Mesenchymal stem cell (in vitro differentiated cells and primary cell): ENCODE data around the gene SERINC2. TPM values are rescaled to one million over a fixed set of nuclear protein-coding genes. Genes with fewer than 3 reads are reported as not detected.

Experiments
- DNase-seq: peaks from one replicate; pipeline ENCODE4 v3.0.0-alpha.2; 2013
- H2AFZ ChIP-seq: one replicate; pipeline ENCODE4 v1.6.1; 2013; ENCODE audit warnings: low read depth, mild to moderate bottlenecking, control low read depth, inconsistent platforms, low read length, moderate library complexity
- H2AK5ac ChIP-seq: 2 replicates; pipeline ENCODE4 v1.6.1; 2013; ENCODE audit warnings: low read length, moderate library complexity, mild to moderate bottlenecking, inconsistent platforms; ENCODE audit not compliant: severe bottlenecking
- H2BK120ac ChIP-seq: one replicate; pipeline ENCODE4 v1.6.1; 2013; ENCODE audit warnings: low read depth, mild to moderate bottlenecking, inconsistent platforms, low read length, moderate library complexity
- H2BK12ac ChIP-seq, 2 experiments: one replicate each; pipeline ENCODE4 v1.6.1; 2013; ENCODE audit warnings: inconsistent platforms in 2 of 2, low read length in 2 of 2, mild to moderate bottlenecking in 2 of 2, moderate library complexity in 2 of 2, control low read depth in 1 of 2
- H2BK15ac ChIP-seq: one replicate; pipeline ENCODE4 v1.6.1; 2013; ENCODE audit warnings: mild to moderate bottlenecking, low read depth, inconsistent platforms; ENCODE audit not compliant: poor library complexity, severe bottlenecking
- H2BK5ac ChIP-seq: 2 replicates; pipeline ENCODE4 v1.6.1; 2013; ENCODE audit warnings: low read depth, mild to moderate bottlenecking, low read length, control low read depth, inconsistent platforms; ENCODE audit not compliant: poor library complexity, severe bottlenecking
- H3K14ac ChIP-seq, 2 experiments: one replicate each; pipeline ENCODE4 v1.6.1; 2013; ENCODE audit warnings: inconsistent platforms in 2 of 2, low read length in 2 of 2, control low read depth in 1 of 2, mild to moderate bottlenecking in 1 of 2, moderate library complexity in 1 of 2
- H3K18ac ChIP-seq, 2 experiments: one replicate each; pipeline ENCODE4 v1.6.1; 2013; ENCODE audit warnings: inconsistent platforms in 2 of 2, low read length in 2 of 2, control low read depth in 1 of 2, low read depth in 1 of 2, mild to moderate bottlenecking in 1 of 2
- H3K23ac ChIP-seq, 2 experiments: one replicate each; pipeline ENCODE4 v1.6.1; 2013; ENCODE audit warnings: inconsistent platforms in 2 of 2, low read length in 2 of 2, mild to moderate bottlenecking in 2 of 2, moderate library complexity in 2 of 2, control low read depth in 1 of 2
- H3K27ac ChIP-seq: 2 replicates; pipeline ENCODE4 v1.5.1; 2013; ENCODE audit warnings: mild to moderate bottlenecking, moderate library complexity, low read length, control low read depth, inconsistent platforms; ENCODE audit not compliant: poor library complexity, severe bottlenecking
- H3K27me3 ChIP-seq, 2 experiments: 2 replicates each; pipeline versions ENCODE4 v1.6.1 to v1.7.0; 2013; ENCODE audit warnings: low read length in 2 of 2, mild to moderate bottlenecking in 2 of 2, moderate library complexity in 2 of 2, control low read depth in 1 of 2, inconsistent platforms in 1 of 2; ENCODE audit not compliant: control insufficient read depth in 1 of 2, insufficient read depth in 1 of 2
- H3K36me3 ChIP-seq, 2 experiments: 2 replicates each; pipeline versions ENCODE4 v1.6.1 to v1.7.0; 2013; ENCODE audit warnings: low read length in 2 of 2, control low read depth in 1 of 2, inconsistent platforms in 1 of 2, low read depth in 1 of 2, mild to moderate bottlenecking in 1 of 2; ENCODE audit not compliant: insufficient read depth in 2 of 2, control insufficient read depth in 1 of 2
- H3K4ac ChIP-seq, 2 experiments: one replicate each; pipeline ENCODE4 v1.6.1; 2013; ENCODE audit warnings: inconsistent platforms in 2 of 2, low read length in 2 of 2, mild to moderate bottlenecking in 2 of 2, moderate library complexity in 2 of 2, control low read depth in 1 of 2, low read depth in 1 of 2
- H3K4me1 ChIP-seq: 2 replicates; pipeline ENCODE4 v1.6.1; 2013; ENCODE audit warnings: low read depth, low read length, control low read depth; ENCODE audit not compliant: control insufficient read depth, insufficient read depth
- H3K4me2 ChIP-seq: 2 replicates; pipeline ENCODE4 v1.6.1; 2013; ENCODE audit warnings: low read length, mild to moderate bottlenecking, inconsistent platforms; ENCODE audit not compliant: poor library complexity, severe bottlenecking
- H3K4me3 ChIP-seq, 2 experiments: 2 replicates each; pipeline versions ENCODE4 v1.5.1 to v1.7.0; 2013; ENCODE audit warnings: low read length in 2 of 2, mild to moderate bottlenecking in 2 of 2, control low read depth in 1 of 2, low read depth in 1 of 2; ENCODE audit not compliant: insufficient read depth in 1 of 2
- H3K79me1 ChIP-seq: replicated peaks from 2 replicates; pipeline ENCODE4 v1.6.1; 2013; ENCODE audit warnings: mild to moderate bottlenecking, control low read depth, low read length, inconsistent platforms; ENCODE audit not compliant: poor library complexity, severe bottlenecking
- H3K9ac ChIP-seq: 2 replicates; pipeline ENCODE4 v1.7.0; 2013; ENCODE audit warnings: mild to moderate bottlenecking, low read length, moderate library complexity
- H3K9me3 ChIP-seq: 2 replicates; pipeline ENCODE4 v1.7.0; 2013; ENCODE audit warnings: mild to moderate bottlenecking, low read length; ENCODE audit not compliant: control insufficient read depth
- H4K8ac ChIP-seq: one replicate; pipeline ENCODE4 v1.6.1; 2013; ENCODE audit warnings: inconsistent platforms, mild to moderate bottlenecking, low read length, moderate library complexity
- H4K91ac ChIP-seq: one replicate; pipeline ENCODE4 v1.6.1; 2013; ENCODE audit warnings: mild to moderate bottlenecking, low read length, inconsistent platforms
- WGBS: methylation state at CpG from one replicate; pipeline ENCODE4 v1.1.7; 2013; ENCODE audit warnings: mixed read lengths; 5-methylcytosine and 5-hydroxymethylcytosine counted together
- polyA plus RNA-seq, 2 experiments: library from polyadenylated mRNA; stranded (reverse); fragments of 200-250 nt; gene quantifications; one replicate each; pipeline ENCODE4 v1.2.3, GENCODE V29; 2013

The SERINC2 gene
- 39.9 TPM for polyA plus RNA-seq (2013, experiment 1 of 2)
- 39.4 TPM for polyA plus RNA-seq (2013, experiment 2 of 2)

GRCh38 chr1:31412732-31413404, at the start of gene SERINC2:
Gene SERINC2 (plus strand): TSS chr1:31413213. CDS start chr1:31413266, 53 bp downstream.
- peak within 1 kb of the TSS; percentile 63 to 88 for H3K4me3 ChIP-seq
- H2AFZ ChIP-seq, result peak within 1 kb of the TSS; percentile 63
- peak within 1 kb of the TSS; percentile 8 for H4K8ac ChIP-seq
- H4K91ac ChIP-seq, result peak within 1 kb of the TSS; percentile 2
- H2BK120ac ChIP-seq, result peak within 1 kb of the TSS; percentile 81
- no peaks in the 10 kb centered on the region for H3K9me3 ChIP-seq
- no peak for DNase-seq
- WGBS, result 4% methylated on average over 57 of the region's 63 CpGs
- peaks cover 21% of the 10 kb centered on the region for H3K4me1 ChIP-seq
- no peaks in the 10 kb centered on the region for H3K36me3 ChIP-seq
- H3K79me1 ChIP-seq, result no peaks in the 10 kb centered on the region
- peak within 1 kb of the TSS; percentile 93 for H3K4me2 ChIP-seq
- peak within 1 kb of the TSS; percentile 40 to 71 for H3K4ac ChIP-seq
- H3K9ac ChIP-seq, result peak within 1 kb of the TSS; percentile 84
- peak within 1 kb of the TSS; percentile 26 for H2BK15ac ChIP-seq
- H2BK5ac ChIP-seq, result no peak within 1 kb of the TSS
- no peak within 1 kb of the TSS for H3K23ac ChIP-seq
- peak within 1 kb of the TSS in 1 of 2 experiments; percentile 87 for H3K14ac ChIP-seq
- H3K27me3 ChIP-seq, result peaks cover 11 to 26% of the 10 kb centered on the region in 2 experiments
- peak within 1 kb of the TSS; percentile 65 to 75 for H3K18ac ChIP-seq
- peak within 1 kb of the TSS in 1 of 2 experiments; percentile 60 for H2BK12ac ChIP-seq
- no peak within 1 kb of the TSS for H2AK5ac ChIP-seq
- no peak within 1 kb of the TSS for H3K27ac ChIP-seq

GRCh38 chr1:31364561-31365250, 48.3 kb upstream of the SERINC2 start:
- no peaks in the 10 kb centered on the region for H3K9me3 ChIP-seq
- no peak overlapping the region for H3K18ac ChIP-seq
- H3K79me1 ChIP-seq, result peaks cover 3% of the 10 kb centered on the region
- peak overlapping the region; percentile 31 for H3K4me2 ChIP-seq
- H2AK5ac ChIP-seq, result peak overlapping the region; percentile 28
- no peak for DNase-seq
- no peak overlapping the region for H2BK5ac ChIP-seq
- no peak overlapping the region for H3K4me3 ChIP-seq
- no peak overlapping the region for H3K4ac ChIP-seq
- H3K27me3 ChIP-seq, result no peaks in the 10 kb centered on the region
- H3K27ac ChIP-seq, result peak overlapping the region; percentile 73
- H3K14ac ChIP-seq, result no peak overlapping the region
- 88% methylated on average over 2 of the region's 3 CpGs for WGBS
- H4K8ac ChIP-seq, result no peak overlapping the region
- H2BK12ac ChIP-seq, result no peak overlapping the region
- peaks cover 31 to 79% of the 10 kb centered on the region in 2 experiments for H3K36me3 ChIP-seq
- no peak overlapping the region for H3K9ac ChIP-seq
- peaks cover 10% of the 10 kb centered on the region for H3K4me1 ChIP-seq
- no peak overlapping the region for H2BK120ac ChIP-seq
- no peak overlapping the region for H4K91ac ChIP-seq
- H2AFZ ChIP-seq, result no peak overlapping the region
- H2BK15ac ChIP-seq, result no peak overlapping the region
- H3K23ac ChIP-seq, result no peak overlapping the region

- Histone ChIP-seq H3K14ac (no peak overlapping the region), H3K36me3 (peaks cover 24 to 68% of the 10 kb centered on the region in 2 experiments), H4K91ac (no peak overlapping the region), H3K4ac (no peak overlapping the region), H4K8ac (no peak overlapping the region), H2BK5ac (no peak overlapping the region), H3K9ac (no peak overlapping the region), H3K4me3 (no peak overlapping the region), H3K23ac (no peak overlapping the region), H3K27me3 (no peaks in the 10 kb centered on the region), H2BK120ac (no peak overlapping the region), H3K79me1 (no peaks in the 10 kb centered on the region), H2BK12ac (no peak overlapping the region), H3K18ac (no peak overlapping the region), H3K27ac (no peak overlapping the region), H2BK15ac (no peak overlapping the region), H3K4me1 (peaks cover 16% of the 10 kb centered on the region), H2AFZ (no peak overlapping the region), H2AK5ac (no peak overlapping the region), H3K4me2 (no peak overlapping the region), H3K9me3 (no peaks in the 10 kb centered on the region)
- WGBS, result 94% methylated on average over 2 of the region's 2 CpGs
- DNase-seq, result no peak
These were observed 46.2 kb upstream of the SERINC2 start for GRCh38 chr1:31366796-31367195.

GRCh38 chr1:31368611-31369107, 44.4 kb upstream of the SERINC2 start:
- Histone ChIP-seq H3K4me2 (no peak overlapping the region), H2BK120ac (no peak overlapping the region), H3K9ac (no peak overlapping the region), H3K36me3 (peaks cover 24 to 61% of the 10 kb centered on the region in 2 experiments), H3K4ac (no peak overlapping the region), H4K8ac (no peak overlapping the region), H3K14ac (no peak overlapping the region), H3K23ac (no peak overlapping the region), H2BK15ac (no peak overlapping the region), H3K18ac (no peak overlapping the region), H3K79me1 (no peaks in the 10 kb centered on the region), H3K4me1 (peaks cover 30% of the 10 kb centered on the region), H3K4me3 (no peak overlapping the region), H3K27me3 (no peaks in the 10 kb centered on the region), H2AFZ (no peak overlapping the region), H3K9me3 (no peaks in the 10 kb centered on the region), H2BK12ac (no peak overlapping the region), H2BK5ac (no peak overlapping the region), H3K27ac (no peak overlapping the region), H2AK5ac (no peak overlapping the region), H4K91ac (no peak overlapping the region)
- WGBS, result 94% methylated on average over 3 of the region's 3 CpGs
- no peak for DNase-seq
